ENCODE data around the gene VTI1A. TPM values are rescaled to one million over a fixed set of nuclear protein-coding genes. Genes with fewer than 3 reads are reported as not detected.

The VTI1A gene
- total and polyA plus RNA-seq, 2 of the 13 experiments (the other 11 are each of a cell fraction or from before 2014, with no cell fraction given) = 11.7 to 32.7 TPM

DNA sequence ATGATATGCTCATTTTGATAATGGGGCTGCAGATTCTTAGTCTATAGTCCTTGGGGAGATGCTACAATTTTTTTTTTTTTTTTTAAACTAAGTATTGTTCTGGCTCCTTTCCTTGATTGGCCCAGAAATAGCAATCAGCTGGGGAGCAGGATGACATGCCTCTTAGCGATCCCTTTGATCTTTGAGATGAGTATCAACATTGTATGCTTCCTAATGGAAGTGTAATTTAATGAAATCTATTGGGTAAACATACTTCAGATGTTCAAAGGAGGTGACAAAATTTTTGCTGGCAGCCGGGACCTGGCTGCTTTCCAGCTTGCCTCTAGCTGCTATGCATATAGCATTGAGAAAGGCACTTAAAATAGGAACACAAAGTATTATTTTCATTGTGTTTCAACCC, 43.5 kb downstream of the VTI1A start (continued):
- TF ChIP-seq, protein P1, sequence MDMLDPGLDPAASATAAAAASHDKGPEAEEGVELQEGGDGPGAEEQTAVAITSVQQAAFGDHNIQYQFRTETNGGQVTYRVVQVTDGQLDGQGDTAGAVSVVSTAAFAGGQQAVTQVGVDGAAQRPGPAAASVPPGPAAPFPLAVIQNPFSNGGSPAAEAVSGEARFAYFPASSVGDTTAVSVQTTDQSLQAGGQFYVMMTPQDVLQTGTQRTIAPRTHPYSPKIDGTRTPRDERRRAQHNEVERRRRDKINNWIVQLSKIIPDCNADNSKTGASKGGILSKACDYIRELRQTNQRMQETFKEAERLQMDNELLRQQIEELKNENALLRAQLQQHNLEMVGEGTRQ (IDR thresholded peaks at IDR 0.05; ENCODE audit: low read depth, low read length) = no peak
- TF ChIP-seq, protein P1 (CRISPR knock-in tag; IDR thresholded peaks at IDR 0.05; ENCODE audit: borderline replicate concordance) = no peak
- TF ChIP-seq HDAC2 (CRISPR knock-in tag; IDR thresholded peaks at IDR 0.05) (peak; percentile 64), FOXJ3 (CRISPR knock-in tag; IDR thresholded peaks at IDR 0.05; ENCODE audit: borderline replicate concordance) (peak; percentile 62; the same call in 1 of the 2 replicates), ZNF773 (CRISPR knock-in tag; IDR thresholded peaks at IDR 0.05; ENCODE audit: borderline replicate concordance) (no peak), TGIF2 (CRISPR knock-in tag; IDR thresholded peaks at IDR 0.05) (no peak), HNF4A (CRISPR knock-in tag; IDR thresholded peaks at IDR 0.05) (peak; percentile 39; the same call in 1 of the 2 replicates), MEIS1 (CRISPR knock-in tag; IDR thresholded peaks at IDR 0.05; ENCODE audit: borderline replicate concordance) (no peak), CHD4 (IDR thresholded peaks at IDR 0.05; ENCODE audit: borderline replicate concordance, low read length) (peak; percentile 79; the same call in 1 of the 2 replicates), CREM (IDR thresholded peaks at IDR 0.05) (peak; percentile 86), CREM (CRISPR knock-in tag; IDR thresholded peaks at IDR 0.05) (no peak), ZZZ3 (CRISPR knock-in tag; IDR thresholded peaks at IDR 0.05; ENCODE audit: borderline replicate concordance) (no peak), BCL6 (CRISPR knock-in tag; IDR thresholded peaks at IDR 0.05) (peak; percentile 32; the same call in 1 of the 2 replicates)
- TF ChIP-seq, protein P2, sequence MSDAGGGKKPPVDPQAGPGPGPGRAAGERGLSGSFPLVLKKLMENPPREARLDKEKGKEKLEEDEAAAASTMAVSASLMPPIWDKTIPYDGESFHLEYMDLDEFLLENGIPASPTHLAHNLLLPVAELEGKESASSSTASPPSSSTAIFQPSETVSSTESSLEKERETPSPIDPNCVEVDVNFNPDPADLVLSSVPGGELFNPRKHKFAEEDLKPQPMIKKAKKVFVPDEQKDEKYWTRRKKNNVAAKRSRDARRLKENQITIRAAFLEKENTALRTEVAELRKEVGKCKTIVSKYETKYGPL (CRISPR knock-in tag; IDR thresholded peaks at IDR 0.05) = no peak
- TF ChIP-seq, protein P3, sequence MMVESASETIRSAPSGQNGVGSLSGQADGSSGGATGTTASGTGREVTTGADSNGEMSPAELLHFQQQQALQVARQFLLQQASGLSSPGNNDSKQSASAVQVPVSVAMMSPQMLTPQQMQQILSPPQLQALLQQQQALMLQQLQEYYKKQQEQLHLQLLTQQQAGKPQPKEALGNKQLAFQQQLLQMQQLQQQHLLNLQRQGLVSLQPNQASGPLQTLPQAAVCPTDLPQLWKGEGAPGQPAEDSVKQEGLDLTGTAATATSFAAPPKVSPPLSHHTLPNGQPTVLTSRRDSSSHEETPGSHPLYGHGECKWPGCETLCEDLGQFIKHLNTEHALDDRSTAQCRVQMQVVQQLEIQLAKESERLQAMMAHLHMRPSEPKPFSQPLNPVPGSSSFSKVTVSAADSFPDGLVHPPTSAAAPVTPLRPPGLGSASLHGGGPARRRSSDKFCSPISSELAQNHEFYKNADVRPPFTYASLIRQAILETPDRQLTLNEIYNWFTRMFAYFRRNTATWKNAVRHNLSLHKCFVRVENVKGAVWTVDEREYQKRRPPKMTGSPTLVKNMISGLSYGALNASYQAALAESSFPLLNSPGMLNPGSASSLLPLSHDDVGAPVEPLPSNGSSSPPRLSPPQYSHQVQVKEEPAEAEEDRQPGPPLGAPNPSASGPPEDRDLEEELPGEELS (CRISPR knock-in tag; IDR thresholded peaks at IDR 0.05) = peak; percentile 73
- TF ChIP-seq, protein P4, sequence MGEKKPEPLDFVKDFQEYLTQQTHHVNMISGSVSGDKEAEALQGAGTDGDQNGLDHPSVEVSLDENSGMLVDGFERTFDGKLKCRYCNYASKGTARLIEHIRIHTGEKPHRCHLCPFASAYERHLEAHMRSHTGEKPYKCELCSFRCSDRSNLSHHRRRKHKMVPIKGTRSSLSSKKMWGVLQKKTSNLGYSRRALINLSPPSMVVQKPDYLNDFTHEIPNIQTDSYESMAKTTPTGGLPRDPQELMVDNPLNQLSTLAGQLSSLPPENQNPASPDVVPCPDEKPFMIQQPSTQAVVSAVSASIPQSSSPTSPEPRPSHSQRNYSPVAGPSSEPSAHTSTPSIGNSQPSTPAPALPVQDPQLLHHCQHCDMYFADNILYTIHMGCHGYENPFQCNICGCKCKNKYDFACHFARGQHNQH (CRISPR knock-in tag; IDR thresholded peaks at IDR 0.05) = no peak
- TF ChIP-seq, protein P5, sequence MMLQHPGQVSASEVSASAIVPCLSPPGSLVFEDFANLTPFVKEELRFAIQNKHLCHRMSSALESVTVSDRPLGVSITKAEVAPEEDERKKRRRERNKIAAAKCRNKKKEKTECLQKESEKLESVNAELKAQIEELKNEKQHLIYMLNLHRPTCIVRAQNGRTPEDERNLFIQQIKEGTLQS (CRISPR knock-in tag; IDR thresholded peaks at IDR 0.05) = 0 out of 2 replicates have a peak, but pooled peaks have one; percentile 41
- TF ChIP-seq, protein P6, sequence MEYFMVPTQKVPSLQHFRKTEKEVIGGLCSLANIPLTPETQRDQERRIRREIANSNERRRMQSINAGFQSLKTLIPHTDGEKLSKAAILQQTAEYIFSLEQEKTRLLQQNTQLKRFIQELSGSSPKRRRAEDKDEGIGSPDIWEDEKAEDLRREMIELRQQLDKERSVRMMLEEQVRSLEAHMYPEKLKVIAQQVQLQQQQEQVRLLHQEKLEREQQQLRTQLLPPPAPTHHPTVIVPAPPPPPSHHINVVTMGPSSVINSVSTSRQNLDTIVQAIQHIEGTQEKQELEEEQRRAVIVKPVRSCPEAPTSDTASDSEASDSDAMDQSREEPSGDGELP (IDR thresholded peaks at IDR 0.05; ENCODE audit: borderline replicate concordance, low read depth) = peak; percentile 99
- TF ChIP-seq, protein P7, sequence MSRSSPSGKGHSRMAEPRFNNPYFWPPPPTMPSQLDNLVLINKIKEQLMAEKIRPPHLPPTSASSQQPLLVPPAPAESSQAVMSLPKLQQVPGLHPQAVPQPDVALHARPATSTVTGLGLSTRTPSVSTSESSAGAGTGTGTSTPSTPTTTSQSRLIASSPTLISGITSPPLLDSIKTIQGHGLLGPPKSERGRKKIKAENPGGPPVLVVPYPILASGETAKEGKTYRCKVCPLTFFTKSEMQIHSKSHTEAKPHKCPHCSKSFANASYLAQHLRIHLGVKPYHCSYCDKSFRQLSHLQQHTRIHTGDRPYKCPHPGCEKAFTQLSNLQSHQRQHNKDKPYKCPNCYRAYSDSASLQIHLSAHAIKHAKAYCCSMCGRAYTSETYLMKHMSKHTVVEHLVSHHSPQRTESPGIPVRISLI (CRISPR knock-in tag; IDR thresholded peaks at IDR 0.05; ENCODE audit: borderline replicate concordance) = peak; percentile 86

All from HepG2 (cell line).